ENCODE measurements around the gene ARHGEF25. TPM values are rescaled to one million over a fixed set of nuclear protein-coding genes. Genes with fewer than 3 reads are reported as not detected.
"Not testable (repeated sequence)": the region's sequence is repeated elsewhere in the genome, so short reads cannot be mapped to it uniquely, and the experiment has no call there.

ARHGEF25 gene
- polyA plus RNA-seq, result 10 to 100 TPM; 18.4 to 20.8 TPM

GRCh38 chr12:57611108-57611826 is at the start of gene ARHGEF25:
Gene ARHGEF25 (plus strand): TSS chr12:57611435. CDS start chr12:57611895, 460 bp downstream.
- Histone ChIP-seq H3K4me1 (ENCODE audit: control insufficient read depth in 2 of 2, insufficient read depth in 2 of 2, low read length in 1 of 2) (peaks cover 4 to 8% of the 10 kb centered on the region in 2 donors), H3K4me3 (ENCODE audit: low read depth in 1 of 2, low read length in 2 of 2) (peak within 1 kb of the TSS; percentile 47 to 56), H3K36me3 (ENCODE audit: control insufficient read depth in 2 of 2, insufficient read depth in 2 of 2, low read length in 1 of 2) (peaks cover 0 to 2% of the 10 kb centered on the region in 2 donors), H3K27ac (ENCODE audit: low read depth in 2 of 2, low read length in 1 of 2) (peak within 1 kb of the TSS; percentile 80 to 84), H3K27me3 (ENCODE audit: control insufficient read depth in 1 of 2, insufficient read depth in 2 of 2, low read length in 2 of 2) (no peaks in the 10 kb centered on the region), H3K9me3 (ENCODE audit: control insufficient read depth in 2 of 2, insufficient read depth in 1 of 2, low read depth in 1 of 2, low read length in 1 of 2) (no peaks in the 10 kb centered on the region)
- WGBS, 2 donors, result 1 to 2% methylated on average over 20 to 53 of the region's 55 CpGs

GRCh38 chr12:57563358-57563757 is 47.9 kb upstream of the ARHGEF25 start:
- Histone ChIP-seq H3K36me3 (ENCODE audit: control insufficient read depth in 2 of 2, insufficient read depth in 2 of 2, low read length in 1 of 2) (no peaks in the 10 kb centered on the region), H3K27ac (ENCODE audit: low read depth in 2 of 2, low read length in 1 of 2) (no peak overlapping the region), H3K27me3 (ENCODE audit: control insufficient read depth in 1 of 2, insufficient read depth in 2 of 2, low read length in 2 of 2) (no peaks in the 10 kb centered on the region), H3K9me3 (ENCODE audit: control insufficient read depth in 2 of 2, insufficient read depth in 1 of 2, low read depth in 1 of 2, low read length in 1 of 2) (no peaks in the 10 kb centered on the region), H3K4me3 (ENCODE audit: low read depth in 1 of 2, low read length in 2 of 2) (no peak overlapping the region), H3K4me1 (ENCODE audit: control insufficient read depth in 2 of 2, insufficient read depth in 2 of 2, low read length in 1 of 2) (no peaks in the 10 kb centered on the region)
- 68 to 69% methylated on average over 4 of the region's 4 CpGs for WGBS, 2 donors

DNA sequence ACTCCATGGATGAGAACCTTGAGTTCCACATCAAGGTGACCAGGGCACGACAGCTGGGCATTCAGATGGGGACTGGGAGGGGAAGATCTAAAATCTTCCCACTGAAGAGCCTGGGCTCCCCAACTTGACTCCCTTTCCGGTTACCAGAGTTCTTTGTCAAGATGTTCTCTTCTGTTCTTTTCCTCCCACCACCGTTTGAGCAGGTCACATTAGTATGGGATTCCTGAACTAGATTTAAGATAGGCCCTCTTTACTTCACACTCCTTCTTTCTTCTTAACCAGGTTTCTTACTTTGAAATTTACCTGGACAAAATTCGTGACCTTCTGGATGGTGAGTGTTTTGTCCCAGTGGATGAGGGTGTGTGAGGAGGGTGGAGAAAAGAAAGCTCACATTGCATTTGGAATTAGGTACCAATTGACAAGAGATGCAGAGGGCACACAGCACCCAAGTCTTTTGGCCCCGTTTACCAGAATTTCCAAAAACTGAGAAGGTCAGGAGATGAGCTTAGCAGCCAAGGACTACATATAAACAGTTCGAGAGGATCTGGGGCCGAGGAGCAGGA is 47.0 kb upstream of the ARHGEF25 start:
- Histone ChIP-seq H3K27me3 (ENCODE audit: control insufficient read depth in 1 of 2, insufficient read depth in 2 of 2, low read length in 2 of 2) (no peaks in the 10 kb centered on the region), H3K36me3 (ENCODE audit: control insufficient read depth in 2 of 2, insufficient read depth in 2 of 2, low read length in 1 of 2) (no peaks in the 10 kb centered on the region), H3K4me1 (ENCODE audit: control insufficient read depth in 2 of 2, insufficient read depth in 2 of 2, low read length in 1 of 2) (no peaks in the 10 kb centered on the region), H3K27ac (ENCODE audit: low read depth in 2 of 2, low read length in 1 of 2) (no peak overlapping the region), H3K4me3 (ENCODE audit: low read depth in 1 of 2, low read length in 2 of 2) (no peak overlapping the region), H3K9me3 (ENCODE audit: control insufficient read depth in 2 of 2, insufficient read depth in 1 of 2, low read depth in 1 of 2, low read length in 1 of 2) (no peaks in the 10 kb centered on the region)
- 81 to 85% methylated on average over 7 of the region's 7 CpGs for WGBS, 2 donors

GRCh38 chr12:57568838-57569237 is 42.4 kb upstream of the ARHGEF25 start:
- Histone ChIP-seq H3K4me1 (ENCODE audit: control insufficient read depth in 2 of 2, insufficient read depth in 2 of 2, low read length in 1 of 2) (no peaks in the 10 kb centered on the region), H3K36me3 (ENCODE audit: control insufficient read depth in 2 of 2, insufficient read depth in 2 of 2, low read length in 1 of 2) (no peaks in the 10 kb centered on the region), H3K27me3 (ENCODE audit: control insufficient read depth in 1 of 2, insufficient read depth in 2 of 2, low read length in 2 of 2) (no peaks in the 10 kb centered on the region), H3K4me3 (ENCODE audit: low read depth in 1 of 2, low read length in 2 of 2) (no peak overlapping the region), H3K9me3 (ENCODE audit: control insufficient read depth in 2 of 2, insufficient read depth in 1 of 2, low read depth in 1 of 2, low read length in 1 of 2) (no peaks in the 10 kb centered on the region), H3K27ac (ENCODE audit: low read depth in 2 of 2, low read length in 1 of 2) (no peak overlapping the region)
- 78 to 82% methylated on average over 6 of the region's 6 CpGs for WGBS, 2 donors

GRCh38 chr12:57569858-57570257 is 41.4 kb upstream of the ARHGEF25 start:
- H3K27ac ChIP-seq (ENCODE audit: low read depth in 2 of 2, low read length in 1 of 2), result no peak overlapping the region
- no peaks in the 10 kb centered on the region for H3K4me1 ChIP-seq (ENCODE audit: control insufficient read depth in 2 of 2, insufficient read depth in 2 of 2, low read length in 1 of 2)

GRCh38 chr12:57570438-57570837 is 40.8 kb upstream of the ARHGEF25 start:
- 85 to 92% methylated on average over 13 of the region's 13 CpGs for whole genome bisulfite sequencing, 2 donors

More at GRCh38 chr12:57569858-57570257, 41.4 kb upstream of the ARHGEF25 start:
- 89 to 90% methylated on average over 18 of the region's 18 CpGs for WGBS, 2 donors
- no peaks in the 10 kb centered on the region for H3K9me3 ChIP-seq (ENCODE audit: control insufficient read depth in 2 of 2, insufficient read depth in 1 of 2, low read depth in 1 of 2, low read length in 1 of 2)
- H3K36me3 ChIP-seq (ENCODE audit: control insufficient read depth in 2 of 2, insufficient read depth in 2 of 2, low read length in 1 of 2), result no peaks in the 10 kb centered on the region
- H3K27me3 ChIP-seq (ENCODE audit: control insufficient read depth in 1 of 2, insufficient read depth in 2 of 2, low read length in 2 of 2), result no peaks in the 10 kb centered on the region
- H3K4me3 ChIP-seq (ENCODE audit: low read depth in 1 of 2, low read length in 2 of 2), result no peak overlapping the region

DNA sequence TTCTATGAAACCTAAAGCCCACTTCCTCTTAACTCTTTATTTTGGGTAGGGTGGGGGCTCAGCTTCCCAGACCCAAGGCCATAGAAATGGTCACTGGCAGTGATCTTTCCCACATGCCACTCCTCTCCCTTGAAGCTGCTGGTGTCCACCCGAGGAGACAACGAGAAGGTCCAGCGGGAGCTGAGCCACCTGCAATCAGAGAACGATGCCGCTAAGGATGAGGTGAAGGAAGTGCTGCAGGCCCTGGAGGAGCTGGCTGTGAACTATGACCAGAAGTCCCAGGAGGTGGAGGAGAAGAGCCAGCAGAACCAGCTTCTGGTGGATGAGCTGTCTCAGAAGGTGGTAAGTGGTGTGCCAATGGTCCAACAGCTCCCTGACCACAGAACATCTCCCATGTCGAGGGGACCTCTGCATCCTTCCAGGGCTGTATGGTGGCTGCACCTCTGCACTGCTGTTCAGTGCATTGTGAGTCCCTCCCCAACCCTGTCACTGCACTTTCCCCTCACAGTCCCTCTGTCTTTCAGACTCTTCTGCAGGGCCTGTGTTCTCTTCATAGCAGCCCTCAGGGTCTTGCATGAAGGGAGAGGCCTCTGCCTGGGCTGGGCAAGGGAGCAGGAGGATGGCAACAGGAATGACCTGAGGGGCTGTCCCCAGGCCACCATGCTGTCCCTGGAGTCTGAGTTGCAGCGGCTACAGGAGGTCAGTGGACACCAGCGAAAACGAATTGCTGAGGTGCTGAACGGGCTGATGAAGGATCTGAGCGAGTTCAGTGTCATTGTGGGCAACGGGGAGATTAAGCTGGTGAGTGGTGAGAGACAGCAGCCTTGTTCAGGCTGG is 39.1 kb upstream of the ARHGEF25 start:
- H3K4me3 ChIP-seq (ENCODE audit: low read depth in 1 of 2, low read length in 2 of 2), result no peak overlapping the region
- no peaks in the 10 kb centered on the region for H3K36me3 ChIP-seq (ENCODE audit: control insufficient read depth in 2 of 2, insufficient read depth in 2 of 2, low read length in 1 of 2)
- H3K4me1 ChIP-seq (ENCODE audit: control insufficient read depth in 2 of 2, insufficient read depth in 2 of 2, low read length in 1 of 2), result no peaks in the 10 kb centered on the region
- H3K27me3 ChIP-seq (ENCODE audit: control insufficient read depth in 1 of 2, insufficient read depth in 2 of 2, low read length in 2 of 2), result no peaks in the 10 kb centered on the region
- no peak overlapping the region for H3K27ac ChIP-seq (ENCODE audit: low read depth in 2 of 2, low read length in 1 of 2)
- 79 to 83% methylated on average over 12 of the region's 12 CpGs for WGBS, 2 donors
- H3K9me3 ChIP-seq (ENCODE audit: control insufficient read depth in 2 of 2, insufficient read depth in 1 of 2, low read depth in 1 of 2, low read length in 1 of 2), result no peaks in the 10 kb centered on the region

More at GRCh38 chr12:57570438-57570837, 40.8 kb upstream of the ARHGEF25 start:
- not testable (repeated sequence) for H3K27me3 ChIP-seq (ENCODE audit: control insufficient read depth in 1 of 2, insufficient read depth in 2 of 2, low read length in 2 of 2); H3K4me1 ChIP-seq (ENCODE audit: control insufficient read depth in 2 of 2, insufficient read depth in 2 of 2, low read length in 1 of 2); H3K4me3 ChIP-seq (ENCODE audit: low read depth in 1 of 2, low read length in 2 of 2); H3K27ac ChIP-seq (ENCODE audit: low read depth in 2 of 2, low read length in 1 of 2); H3K9me3 ChIP-seq (ENCODE audit: control insufficient read depth in 2 of 2, insufficient read depth in 1 of 2, low read depth in 1 of 2, low read length in 1 of 2); H3K36me3 ChIP-seq (ENCODE audit: control insufficient read depth in 2 of 2, insufficient read depth in 2 of 2, low read length in 1 of 2)

DNA sequence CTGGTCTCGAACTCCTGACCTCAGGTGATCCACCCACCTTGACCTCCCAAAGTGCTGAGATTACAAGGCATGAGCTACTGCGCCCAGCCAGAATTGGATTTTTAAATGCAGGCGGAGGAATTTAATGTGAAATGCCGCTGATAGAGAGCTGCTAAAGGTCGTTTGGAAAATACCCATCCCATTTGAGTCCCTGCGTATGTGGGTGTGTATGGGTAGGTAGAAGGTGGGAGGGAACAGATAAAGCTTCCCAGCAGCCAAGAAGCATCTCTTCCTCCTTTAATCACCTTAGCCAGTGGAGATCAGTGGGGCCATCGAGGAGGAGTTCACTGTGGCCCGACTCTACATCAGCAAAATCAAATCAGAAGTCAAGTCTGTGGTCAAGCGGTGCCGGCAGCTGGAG is 36.4 kb upstream of the ARHGEF25 start:
- 83 to 88% methylated on average over 10 of the region's 10 CpGs for WGBS, 2 donors
- Histone ChIP-seq H3K4me3 (ENCODE audit: low read depth in 1 of 2, low read length in 2 of 2) (no peak overlapping the region), H3K9me3 (ENCODE audit: control insufficient read depth in 2 of 2, insufficient read depth in 1 of 2, low read depth in 1 of 2, low read length in 1 of 2) (no peaks in the 10 kb centered on the region), H3K36me3 (ENCODE audit: control insufficient read depth in 2 of 2, insufficient read depth in 2 of 2, low read length in 1 of 2) (no peaks in the 10 kb centered on the region), H3K27me3 (ENCODE audit: control insufficient read depth in 1 of 2, insufficient read depth in 2 of 2, low read length in 2 of 2) (no peaks in the 10 kb centered on the region), H3K27ac (ENCODE audit: low read depth in 2 of 2, low read length in 1 of 2) (no peak overlapping the region), H3K4me1 (ENCODE audit: control insufficient read depth in 2 of 2, insufficient read depth in 2 of 2, low read length in 1 of 2) (no peaks in the 10 kb centered on the region)

DNA sequence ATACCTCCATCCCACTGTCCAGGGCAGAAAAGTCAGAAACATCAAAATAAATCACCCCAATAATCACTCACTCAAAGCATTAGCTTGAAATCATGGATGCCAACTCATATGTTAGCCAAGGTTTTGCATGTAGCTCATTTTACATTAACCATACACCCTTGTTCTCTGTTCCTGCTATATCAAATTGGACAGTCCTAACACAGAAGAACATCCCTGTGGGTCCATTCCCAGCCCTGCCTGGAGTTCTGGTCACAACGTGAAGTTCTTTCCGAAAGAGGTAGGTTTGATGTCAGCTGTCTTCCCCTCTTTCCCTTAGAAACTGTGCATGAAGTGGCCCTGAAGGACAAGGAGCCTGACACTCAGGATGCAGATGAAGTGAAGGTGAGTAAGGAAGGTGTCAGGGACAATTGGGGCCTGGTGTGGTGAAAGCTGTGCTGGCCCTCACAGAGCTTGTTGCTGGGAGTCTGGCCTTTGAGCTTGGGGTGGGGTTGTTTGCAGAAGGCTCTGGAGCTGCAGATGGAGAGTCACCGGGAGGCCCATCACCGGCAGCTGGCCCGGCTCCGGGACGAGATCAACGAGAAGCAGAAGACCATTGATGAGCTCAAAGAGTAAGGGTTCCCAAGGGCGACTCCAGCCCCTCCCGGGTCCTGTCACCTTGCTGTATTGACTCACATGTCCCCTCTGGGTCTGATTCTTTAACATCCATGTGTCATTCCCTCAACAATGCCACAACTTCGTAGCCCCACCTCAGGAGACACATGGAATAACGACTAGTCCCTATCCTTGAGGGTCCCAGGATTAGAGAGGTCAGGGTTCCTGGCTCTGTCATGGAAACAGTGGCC is 35.2 kb upstream of the ARHGEF25 start:
- Histone ChIP-seq H3K27me3 (ENCODE audit: control insufficient read depth in 1 of 2, insufficient read depth in 2 of 2, low read length in 2 of 2) (no peaks in the 10 kb centered on the region), H3K4me1 (ENCODE audit: control insufficient read depth in 2 of 2, insufficient read depth in 2 of 2, low read length in 1 of 2) (no peaks in the 10 kb centered on the region), H3K4me3 (ENCODE audit: low read depth in 1 of 2, low read length in 2 of 2) (no peak overlapping the region), H3K36me3 (ENCODE audit: control insufficient read depth in 2 of 2, insufficient read depth in 2 of 2, low read length in 1 of 2) (no peaks in the 10 kb centered on the region), H3K27ac (ENCODE audit: low read depth in 2 of 2, low read length in 1 of 2) (no peak overlapping the region), H3K9me3 (ENCODE audit: control insufficient read depth in 2 of 2, insufficient read depth in 1 of 2, low read depth in 1 of 2, low read length in 1 of 2) (no peaks in the 10 kb centered on the region)
- WGBS, 2 donors, result 76 to 87% methylated on average over 12 of the region's 12 CpGs

All from esophagus (tissue), 2 donors.